Endothelial cell (in vitro differentiated cells): Measurements from ENCODE around the gene UGT1A4. TPM values are rescaled to one million over a fixed set of nuclear protein-coding genes. Genes with fewer than 3 reads are reported as not detected.

Source experiments
- DNase-seq: peaks from one replicate; pipeline ENCODE4 v3.0.0; 2021; ENCODE audit warnings: low spot score
- H3K27ac Mint-ChIP-seq: one replicate; pipeline ENCODE4 v1.8.0; 2021; ENCODE audit warnings: mixed read lengths, inconsistent platforms; ENCODE audit not compliant: unreplicated experiment
- H3K27me3 Mint-ChIP-seq: one replicate; pipeline ENCODE4 v1.8.0; 2021; ENCODE audit warnings: mild to moderate bottlenecking, moderate library complexity, mixed read lengths, inconsistent platforms; ENCODE audit not compliant: unreplicated experiment
- H3K36me3 Mint-ChIP-seq: one replicate; pipeline ENCODE4 v1.8.0; 2021; ENCODE audit warnings: mild to moderate bottlenecking, low read depth, mixed read lengths, inconsistent platforms; ENCODE audit not compliant: unreplicated experiment
- H3K4me1 Mint-ChIP-seq: one replicate; pipeline ENCODE4 v1.8.0; 2021; ENCODE audit warnings: mild to moderate bottlenecking, mixed read lengths, inconsistent platforms; ENCODE audit not compliant: unreplicated experiment
- H3K4me3 Mint-ChIP-seq: one replicate; pipeline ENCODE4 v1.8.0; 2021; ENCODE audit warnings: mild to moderate bottlenecking, mixed read lengths, inconsistent platforms; ENCODE audit not compliant: unreplicated experiment
- H3K9me3 Mint-ChIP-seq: one replicate; pipeline ENCODE4 v1.8.0; 2021; ENCODE audit warnings: mixed read lengths, inconsistent platforms; ENCODE audit not compliant: unreplicated experiment
- CTCF ChIP-seq: fragments of 200-600 bp; sonication (generic); IDR thresholded peaks from one replicate; pipeline ENCODE4 v1.5.0; 2021; ENCODE audit warnings: antibody characterized with exemption; ENCODE audit not compliant: unreplicated experiment
- total RNA-seq: library from RNA; stranded (reverse); fragmentation: NEBNext Ultra II Directional; extraction: Animal tissue kit (Norgen Biotek cat#: 25700); gene quantifications from one replicate; pipeline ENCODE4 v1.2.1, GENCODE V29; 2021; ENCODE audit not compliant: unreplicated experiment

Gene UGT1A4
- total RNA-seq, 1 donor from 2014 or later = not detected

- TF ChIP-seq CTCF = no peak
- H3K36me3 Mint-ChIP-seq = no peaks in the 10 kb centered on the region
- no peak overlapping the region for H3K27ac Mint-ChIP-seq
- no peaks in the 10 kb centered on the region for H3K9me3 Mint-ChIP-seq
- H3K4me3 Mint-ChIP-seq = no peak overlapping the region
- H3K27me3 Mint-ChIP-seq = no peaks in the 10 kb centered on the region
- H3K4me1 Mint-ChIP-seq = peaks cover 4% of the 10 kb centered on the region
- DNase-seq = no peak
Measured at GRCh38 chr2:233706720-233707119, 11.8 kb upstream of the UGT1A4 start.

- Mint-ChIP-seq H3K27me3 (no peaks in the 10 kb centered on the region), H3K36me3 (no peaks in the 10 kb centered on the region), H3K27ac (no peak overlapping the region), H3K9me3 (no peaks in the 10 kb centered on the region), H3K4me1 (no peaks in the 10 kb centered on the region), H3K4me3 (no peak overlapping the region)
- DNase-seq = no peak
- no peak for TF ChIP-seq CTCF
Measured at GRCh38 chr2:233707940-233708644, 10.4 kb upstream of the UGT1A4 start.

- Mint-ChIP-seq H3K27me3 (no peaks in the 10 kb centered on the region), H3K4me1 (no peaks in the 10 kb centered on the region), H3K36me3 (no peaks in the 10 kb centered on the region), H3K27ac (no peak overlapping the region), H3K4me3 (no peak overlapping the region), H3K9me3 (no peaks in the 10 kb centered on the region)
- DNase-seq = no peak
- TF ChIP-seq CTCF = no peak
Measured at GRCh38 chr2:233708942-233709341, 9.6 kb upstream of the UGT1A4 start.

GRCh38 chr2:233711312-233712008 lies 7.1 kb upstream of the UGT1A4 start:
- DNase-seq = peak; percentile 89
- TF ChIP-seq CTCF = peak; percentile 85
- Mint-ChIP-seq H3K36me3 (no peaks in the 10 kb centered on the region), H3K4me3 (no peak overlapping the region), H3K27me3 (no peaks in the 10 kb centered on the region), H3K4me1 (no peaks in the 10 kb centered on the region), H3K27ac (no peak overlapping the region), H3K9me3 (no peaks in the 10 kb centered on the region)

- Mint-ChIP-seq H3K27ac (no peak within 1 kb of the TSS), H3K36me3 (no peaks in the 10 kb centered on the region), H3K9me3 (no peaks in the 10 kb centered on the region), H3K27me3 (no peaks in the 10 kb centered on the region), H3K4me1 (no peaks in the 10 kb centered on the region), H3K4me3 (no peak within 1 kb of the TSS)
- no peak for DNase-seq
- TF ChIP-seq CTCF = no peak
Measured at GRCh38 chr2:233712611-233713261, 5.8 kb upstream of the UGT1A4 start, which contains the start of gene UGT1A5. TSS of gene UGT1A5 (plus strand) at chr2:233712907. CDS start at chr2:233712992, 85 bp downstream.
